ENCODE measurements around the gene KSR1. TPM values are rescaled to one million over a fixed set of nuclear protein-coding genes. Genes with fewer than 3 reads are reported as not detected.

The KSR1 gene
- total and polyA plus RNA-seq, 10 of the 15 experiments (the other 5 are each of a cell fraction or from before 2014, with no cell fraction given) = 0.97 to 66.6 (median 22.9) TPM

DNA sequence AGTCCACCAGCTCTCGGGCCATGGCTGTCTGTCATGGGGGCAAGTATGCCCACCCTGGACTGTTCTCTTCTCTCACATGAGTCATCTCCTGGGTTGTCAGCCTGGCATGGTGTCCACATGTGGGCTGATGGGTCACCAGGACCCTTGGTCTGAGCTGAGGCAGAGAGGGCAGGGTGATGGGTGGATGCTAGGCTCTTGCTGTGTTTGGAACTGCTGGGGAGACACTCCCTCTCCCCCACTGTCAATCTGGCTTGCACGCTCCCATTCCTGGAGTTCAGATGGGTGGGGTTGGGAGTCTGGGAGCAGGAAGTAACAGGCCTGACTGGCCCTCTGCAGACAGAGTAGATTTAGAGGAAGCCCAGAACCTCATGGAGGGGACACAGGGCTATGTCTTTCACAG lies 28.9 kb downstream of the KSR1 start:
- H3K79me2 ChIP-seq (ENCODE audit: control insufficient read depth, insufficient read depth, low read length) = peaks cover 37% of the 10 kb centered on the region
- H3K27me3 ChIP-seq (replicated peaks in 1 of 2; ENCODE audit: control insufficient read depth in 2 of 2, insufficient read depth in 2 of 2, low read length in 1 of 2) = no peaks in the 10 kb centered on the region
- H3K36me3 ChIP-seq (ENCODE audit: control insufficient read depth in 2 of 2, insufficient read depth in 2 of 2, low read length in 1 of 2) = peaks cover 6 to 21% of the 10 kb centered on the region in 2 experiments
- intact Hi-C loops (cut with micrococcal nuclease; ENCODE audit: unreplicated experiment) = no loop called here
- peaks cover 11% of the 10 kb centered on the region; the same call in 2 of the 3 replicates for H3K9me3 ChIP-seq (replicated peaks; ENCODE audit: control insufficient read depth, insufficient read depth, low read length)
- ChIA-PET RAD21 (ENCODE audit: unreplicated experiment) (interaction anchor here (1.0 kb wide), 1 partner anchor 19 kb away, joined by 3 read pairs; no protein-coding TSS in a partner anchor), CTCF (no interaction called here), SMC1A (ENCODE audit: uncharacterized antibody, unreplicated experiment) (interaction anchor here (1.1 to 1.9 kb wide), 2 partner anchors 11 to 116 kb away, joined by 3 to 5 read pairs; no protein-coding TSS in a partner anchor), POLR2A (interaction anchor here (0.9 kb wide), 1 partner anchor 12 kb away, joined by 3 read pairs; no protein-coding TSS in a partner anchor)
- no TSS peak for BruUV-seq (replicated peaks)
- DNase-seq (ENCODE audit: low read depth, low spot score) (no peak), FAIRE-seq (no peak), ATAC-seq (no peak)
- no peaks in the 10 kb centered on the region for H4K20me1 ChIP-seq (ENCODE audit: control insufficient read depth, insufficient read depth)
- 93% methylated on average over 2 of the region's 2 CpGs for WGBS (ENCODE audit: insufficient coverage, insufficient replicate concordance, low lambda C conversion rate, missing lambda C conversion rate)
- no peak overlapping the region for H3K4me2 ChIP-seq (ENCODE audit: control insufficient read depth, insufficient read depth)
- no peak overlapping the region for H3K9ac ChIP-seq (ENCODE audit: control insufficient read depth, insufficient read depth, low read length)
- no peak overlapping the region for H2AFZ ChIP-seq (ENCODE audit: control insufficient read depth, low read depth, low read length)
- peaks cover 14% of the 10 kb centered on the region for H3K4me1 ChIP-seq (ENCODE audit: control insufficient read depth, insufficient read depth, low read length)
- no peak overlapping the region for H3K4me3 ChIP-seq
- no peak overlapping the region for H3K27ac ChIP-seq (ENCODE audit: control insufficient read depth, insufficient read depth)
- in situ Hi-C loops (cut with MboI) = loop anchor here (25.0 kb wide), 2 partner anchors 1077 to 1402 kb away; partner anchors contain the start of genes FLOT2, PIGS and UNC119
- TF ChIP-seq ZNF384 (IDR thresholded peaks at IDR 0.05; ENCODE audit: borderline replicate concordance, low read depth, low read length) (no peak), NFYB (IDR thresholded peaks at IDR 0.05; ENCODE audit: insufficient read depth, low read depth, low read length) (no peak), GABPA (IDR thresholded peaks at IDR 0.05; ENCODE audit: low read depth) (no peak), IKZF2 (IDR thresholded peaks at IDR 0.05) (no peak), SREBF2 (IDR thresholded peaks at IDR 0.05; ENCODE audit: low read length) (no peak), CBX3 (IDR thresholded peaks at IDR 0.05; ENCODE audit: borderline replicate concordance, low read depth) (no peak), EGR1 (IDR thresholded peaks at IDR 0.05; ENCODE audit: borderline replicate concordance in 1 of 2, low read depth in 2 of 2, low read length in 2 of 2) (no peak), CHD1 (IDR thresholded peaks at IDR 0.05; ENCODE audit: low read depth, low read length) (no peak), POLR2AphosphoS2 (IDR thresholded peaks at IDR 0.05; ENCODE audit: low read depth, low read length) (no peak), SP1 (IDR thresholded peaks at IDR 0.05; ENCODE audit: low read depth, low read length) (no peak), SREBF1 (IDR thresholded peaks at IDR 0.05; ENCODE audit: low read length) (no peak), HDAC2 (IDR thresholded peaks at IDR 0.05) (no peak), SIN3A (IDR thresholded peaks at IDR 0.05; ENCODE audit: low read depth, low read length) (no peak), RAD51 (IDR thresholded peaks at IDR 0.05) (no peak)
- TF ChIP-seq, protein P1, sequence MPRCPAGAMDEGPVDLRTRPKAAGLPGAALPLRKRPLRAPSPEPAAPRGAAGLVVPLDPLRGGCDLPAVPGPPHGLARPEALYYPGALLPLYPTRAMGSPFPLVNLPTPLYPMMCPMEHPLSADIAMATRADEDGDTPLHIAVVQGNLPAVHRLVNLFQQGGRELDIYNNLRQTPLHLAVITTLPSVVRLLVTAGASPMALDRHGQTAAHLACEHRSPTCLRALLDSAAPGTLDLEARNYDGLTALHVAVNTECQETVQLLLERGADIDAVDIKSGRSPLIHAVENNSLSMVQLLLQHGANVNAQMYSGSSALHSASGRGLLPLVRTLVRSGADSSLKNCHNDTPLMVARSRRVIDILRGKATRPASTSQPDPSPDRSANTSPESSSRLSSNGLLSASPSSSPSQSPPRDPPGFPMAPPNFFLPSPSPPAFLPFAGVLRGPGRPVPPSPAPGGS (IDR thresholded peaks at IDR 0.05; ENCODE audit: borderline replicate concordance, insufficient read depth, low read depth, low read length, poor library complexity, severe bottlenecking) = no peak
- TF ChIP-seq, protein P2, sequence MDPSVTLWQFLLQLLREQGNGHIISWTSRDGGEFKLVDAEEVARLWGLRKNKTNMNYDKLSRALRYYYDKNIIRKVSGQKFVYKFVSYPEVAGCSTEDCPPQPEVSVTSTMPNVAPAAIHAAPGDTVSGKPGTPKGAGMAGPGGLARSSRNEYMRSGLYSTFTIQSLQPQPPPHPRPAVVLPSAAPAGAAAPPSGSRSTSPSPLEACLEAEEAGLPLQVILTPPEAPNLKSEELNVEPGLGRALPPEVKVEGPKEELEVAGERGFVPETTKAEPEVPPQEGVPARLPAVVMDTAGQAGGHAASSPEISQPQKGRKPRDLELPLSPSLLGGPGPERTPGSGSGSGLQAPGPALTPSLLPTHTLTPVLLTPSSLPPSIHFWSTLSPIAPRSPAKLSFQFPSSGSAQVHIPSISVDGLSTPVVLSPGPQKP (IDR thresholded peaks at IDR 0.05; ENCODE audit: low read depth, low read length) = no peak
- TF ChIP-seq, protein P3, sequence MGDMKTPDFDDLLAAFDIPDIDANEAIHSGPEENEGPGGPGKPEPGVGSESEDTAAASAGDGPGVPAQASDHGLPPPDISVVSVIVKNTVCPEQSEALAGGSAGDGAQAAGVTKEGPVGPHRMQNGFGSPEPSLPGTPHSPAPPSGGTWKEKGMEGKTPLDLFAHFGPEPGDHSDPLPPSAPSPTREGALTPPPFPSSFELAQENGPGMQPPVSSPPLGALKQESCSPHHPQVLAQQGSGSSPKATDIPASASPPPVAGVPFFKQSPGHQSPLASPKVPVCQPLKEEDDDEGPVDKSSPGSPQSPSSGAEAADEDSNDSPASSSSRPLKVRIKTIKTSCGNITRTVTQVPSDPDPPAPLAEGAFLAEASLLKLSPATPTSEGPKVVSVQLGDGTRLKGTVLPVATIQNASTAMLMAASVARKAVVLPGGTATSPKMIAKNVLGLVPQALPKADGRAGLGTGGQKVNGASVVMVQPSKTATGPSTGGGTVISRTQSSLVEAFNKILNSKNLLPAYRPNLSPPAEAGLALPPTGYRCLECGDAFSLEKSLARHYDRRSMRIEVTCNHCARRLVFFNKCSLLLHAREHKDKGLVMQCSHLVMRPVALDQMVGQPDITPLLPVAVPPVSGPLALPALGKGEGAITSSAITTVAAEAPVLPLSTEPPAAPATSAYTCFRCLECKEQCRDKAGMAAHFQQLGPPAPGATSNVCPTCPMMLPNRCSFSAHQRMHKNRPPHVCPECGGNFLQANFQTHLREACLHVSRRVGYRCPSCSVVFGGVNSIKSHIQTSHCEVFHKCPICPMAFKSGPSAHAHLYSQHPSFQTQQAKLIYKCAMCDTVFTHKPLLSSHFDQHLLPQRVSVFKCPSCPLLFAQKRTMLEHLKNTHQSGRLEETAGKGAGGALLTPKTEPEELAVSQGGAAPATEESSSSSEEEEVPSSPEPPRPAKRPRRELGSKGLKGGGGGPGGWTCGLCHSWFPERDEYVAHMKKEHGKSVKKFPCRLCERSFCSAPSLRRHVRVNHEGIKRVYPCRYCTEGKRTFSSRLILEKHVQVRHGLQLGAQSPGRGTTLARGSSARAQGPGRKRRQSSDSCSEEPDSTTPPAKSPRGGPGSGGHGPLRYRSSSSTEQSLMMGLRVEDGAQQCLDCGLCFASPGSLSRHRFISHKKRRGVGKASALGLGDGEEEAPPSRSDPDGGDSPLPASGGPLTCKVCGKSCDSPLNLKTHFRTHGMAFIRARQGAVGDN (IDR thresholded peaks at IDR 0.05) = no peak

Data from GM12878 (cell line).